Measurements from ENCODE around the gene MKS1.

Gene MKS1

GRCh38 chr17:58252141-58252540 is 33.1 kb upstream of the MKS1 start:
- Histone ChIP-seq H3K4me1 (peaks cover 0 to 14% (median 9%) of the 10 kb centered on the region in 4 donors), H3K27me3 (peaks cover 0 to 54% of the 10 kb centered on the region in 2 donors), H3K9me3 (no peaks in the 10 kb centered on the region), H3K4me3 (no peak overlapping the region), H3K27ac (no peak overlapping the region), H3K36me3 (no peaks in the 10 kb centered on the region)
- intact Hi-C loops (cut with DNase I; ENCODE audit: low total_unique reads) = no loop called here
- DNase-seq = no peak
- TF ChIP-seq CTCF (IDR thresholded peaks at IDR 0.05) = no peak

- Histone ChIP-seq H3K4me1 (peaks cover 0 to 14% (median 9%) of the 10 kb centered on the region in 4 donors), H3K27ac (no peak overlapping the region), H3K4me3 (no peak overlapping the region), H3K36me3 (no peaks in the 10 kb centered on the region), H3K9me3 (no peaks in the 10 kb centered on the region), H3K27me3 (peaks cover 0 to 68% of the 10 kb centered on the region in 2 donors)
- intact Hi-C loops (cut with DNase I; ENCODE audit: low total_unique reads) = no loop called here
- DNase-seq = no peak
- TF ChIP-seq CTCF (IDR thresholded peaks at IDR 0.05) = no peak
These were observed 31.4 kb upstream of the MKS1 start for GRCh38 chr17:58250344-58251011.

GRCh38 chr17:58249270-58250133 is 30.4 kb upstream of the MKS1 start:
- DNase-seq = no peak
- peak overlapping the region; percentile 28 to 45 for H3K4me3 ChIP-seq
- intact Hi-C loops (cut with DNase I; ENCODE audit: low total_unique reads) = no loop called here
- H3K9me3 ChIP-seq = no peaks in the 10 kb centered on the region
- peaks cover 0 to 68% of the 10 kb centered on the region in 2 donors for H3K27me3 ChIP-seq
- H3K4me1 ChIP-seq = peaks cover 0 to 14% (median 9%) of the 10 kb centered on the region in 4 donors
- H3K27ac ChIP-seq = no peak overlapping the region
- H3K36me3 ChIP-seq = no peaks in the 10 kb centered on the region
- peak; percentile 70 to 95 for TF ChIP-seq CTCF (IDR thresholded peaks at IDR 0.05)

GRCh38 chr17:58248955-58249269 is 29.9 kb upstream of the MKS1 start:
- Histone ChIP-seq H3K27ac (no peak overlapping the region), H3K36me3 (no peaks in the 10 kb centered on the region), H3K9me3 (no peaks in the 10 kb centered on the region), H3K4me1 (peaks cover 0 to 14% (median 9%) of the 10 kb centered on the region in 4 donors), H3K4me3 (peak overlapping the region in 1 of 2 donors; percentile 45), H3K27me3 (peaks cover 0 to 69% of the 10 kb centered on the region in 2 donors)
- no peak for TF ChIP-seq CTCF (IDR thresholded peaks at IDR 0.05)
- intact Hi-C loops (cut with DNase I; ENCODE audit: low total_unique reads) = no loop called here
- no peak for DNase-seq

- intact Hi-C loops (cut with DNase I; ENCODE audit: low total_unique reads) = no loop called here
- DNase-seq = no peak
- H3K36me3 ChIP-seq = no peaks in the 10 kb centered on the region
- no peak for TF ChIP-seq CTCF (IDR thresholded peaks at IDR 0.05)
- no peak overlapping the region for H3K27ac ChIP-seq
- H3K4me1 ChIP-seq = peaks cover 0 to 14% (median 9%) of the 10 kb centered on the region in 4 donors
- H3K27me3 ChIP-seq = peaks cover 0 to 72% of the 10 kb centered on the region in 2 donors
- no peak overlapping the region for H3K4me3 ChIP-seq
- no peaks in the 10 kb centered on the region for H3K9me3 ChIP-seq
These were observed 28.7 kb upstream of the MKS1 start for GRCh38 chr17:58247511-58248363.
